GM12891 (cell line): ENCODE results near the gene PSMA1.

Experiments used
- POLR2A ChIP-seq: IDR thresholded peaks from 2 replicates; pipeline ENCODE4 v1.6.1; 2011; ENCODE audit warnings: low read depth, low read length, control low read depth
- POLR2AphosphoS5 ChIP-seq: IDR thresholded peaks from 2 replicates; pipeline ENCODE4 v1.6.1; 2011; ENCODE audit warnings: low read depth, low read length, control low read depth
- POU2F2 ChIP-seq: IDR thresholded peaks from 2 replicates; pipeline ENCODE4 v1.6.1; 2011; ENCODE audit warnings: low read depth, mild to moderate bottlenecking, control low read depth, low read length, moderate library complexity
- SPI1 ChIP-seq: IDR thresholded peaks from 2 replicates; pipeline ENCODE4 v1.6.1; 2011; ENCODE audit warnings: low read depth, low read length, control low read depth

GRCh38 chr11:14520747-14521151, 563 bp upstream of the PSMA1 start:
- no peak for TF ChIP-seq POLR2A
- TF ChIP-seq POLR2AphosphoS5: no peak
- TF ChIP-seq POU2F2: no peak
- no peak for TF ChIP-seq SPI1
